Activated CD4-positive, alpha-beta memory T cell treated with anti-CD3 and anti-CD28 coated beads, Interleukin-2, amount 10 ng/mL, durations not matched to agents 7 days and 5 days (primary cell): ENCODE data around the gene DAGLB. TPM values are rescaled to one million over a fixed set of nuclear protein-coding genes. Genes with fewer than 3 reads are reported as not detected.

Experiments
- CTCF ChIA-PET: fragments of 350-600 bp; sonication (Branson Sonifier 250); formaldehyde crosslinking; loops from one replicate; lab custom pipeline; 2021; ENCODE audit warnings: antibody characterized with exemption, inconsistent platforms; lab: Charles Lee
- POLR2A ChIA-PET: fragments of 350-600 bp; sonication (Branson Sonifier 250); formaldehyde crosslinking; loops from one replicate; lab custom pipeline; 2021; ENCODE audit warnings: antibody characterized with exemption; lab: Charles Lee
- DNase-seq: peaks from one replicate; pipeline ENCODE4 v3.0.0-alpha.2; 2020
- H3K27ac Mint-ChIP-seq: one replicate; pipeline ENCODE4 v1.8.0; 2021; ENCODE audit warnings: mild to moderate bottlenecking, mixed read lengths
- H3K27me3 Mint-ChIP-seq: one replicate; pipeline ENCODE4 v1.8.0; 2021; ENCODE audit warnings: mixed read lengths
- H3K36me3 Mint-ChIP-seq: one replicate; pipeline ENCODE4 v1.8.0; 2021; ENCODE audit warnings: low read depth, mixed read lengths
- H3K4me1 Mint-ChIP-seq: one replicate; pipeline ENCODE4 v1.8.0; 2021; ENCODE audit warnings: mixed read lengths
- H3K4me3 Mint-ChIP-seq: one replicate; pipeline ENCODE4 v1.8.0; 2021; ENCODE audit warnings: mild to moderate bottlenecking, mixed read lengths
- H3K9me3 Mint-ChIP-seq: one replicate; pipeline ENCODE4 v1.8.0; 2021; ENCODE audit warnings: mixed read lengths
- total RNA-seq, 2 experiments: library from RNA; stranded (reverse); gene quantifications; one replicate each; pipeline ENCODE4 v1.2.3, GENCODE V29; 2021

Gene DAGLB, protein sequence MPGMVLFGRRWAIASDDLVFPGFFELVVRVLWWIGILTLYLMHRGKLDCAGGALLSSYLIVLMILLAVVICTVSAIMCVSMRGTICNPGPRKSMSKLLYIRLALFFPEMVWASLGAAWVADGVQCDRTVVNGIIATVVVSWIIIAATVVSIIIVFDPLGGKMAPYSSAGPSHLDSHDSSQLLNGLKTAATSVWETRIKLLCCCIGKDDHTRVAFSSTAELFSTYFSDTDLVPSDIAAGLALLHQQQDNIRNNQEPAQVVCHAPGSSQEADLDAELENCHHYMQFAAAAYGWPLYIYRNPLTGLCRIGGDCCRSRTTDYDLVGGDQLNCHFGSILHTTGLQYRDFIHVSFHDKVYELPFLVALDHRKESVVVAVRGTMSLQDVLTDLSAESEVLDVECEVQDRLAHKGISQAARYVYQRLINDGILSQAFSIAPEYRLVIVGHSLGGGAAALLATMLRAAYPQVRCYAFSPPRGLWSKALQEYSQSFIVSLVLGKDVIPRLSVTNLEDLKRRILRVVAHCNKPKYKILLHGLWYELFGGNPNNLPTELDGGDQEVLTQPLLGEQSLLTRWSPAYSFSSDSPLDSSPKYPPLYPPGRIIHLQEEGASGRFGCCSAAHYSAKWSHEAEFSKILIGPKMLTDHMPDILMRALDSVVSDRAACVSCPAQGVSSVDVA
- total RNA-seq: 10 to 100 TPM; 15.7 to 16.5 TPM

DNA sequence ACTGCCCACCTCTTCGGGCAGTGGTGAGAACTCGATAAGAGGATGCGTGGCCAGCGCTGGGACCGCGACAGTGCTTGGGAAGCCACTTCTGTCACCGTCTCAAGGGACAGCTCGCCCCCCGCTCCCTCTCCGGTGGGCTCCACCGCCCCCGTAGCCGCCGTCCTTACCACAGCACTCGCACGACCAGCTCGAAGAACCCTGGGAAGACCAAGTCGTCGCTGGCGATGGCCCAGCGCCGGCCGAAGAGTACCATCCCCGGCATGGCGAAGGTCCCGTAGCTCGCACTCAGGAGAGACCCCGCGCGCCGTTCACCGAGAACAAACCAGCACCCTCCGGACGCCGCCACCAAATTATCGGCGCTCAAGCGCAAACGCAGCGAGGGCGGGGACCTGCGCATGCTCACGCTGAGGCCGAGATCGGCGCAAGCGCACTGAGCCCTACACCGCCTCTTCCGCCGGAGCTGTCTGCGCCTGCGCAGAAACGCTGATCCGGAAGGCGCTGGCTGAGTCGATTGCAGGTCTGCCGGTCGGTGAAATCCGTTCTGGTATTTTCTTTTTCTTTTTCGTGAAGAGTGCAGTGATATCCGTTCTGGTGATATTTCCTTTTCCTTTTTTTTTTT, at the start of gene DAGLB:
Gene DAGLB (minus strand): TSS at position 374 of the 619 bp plus-strand sequence. CDS start 112 bp downstream, at position 262.
- Mint-ChIP-seq H3K4me3 (peak within 1 kb of the TSS; percentile 88), H3K36me3 (peaks cover 29% of the 10 kb centered on the region), H3K27ac (peak within 1 kb of the TSS; percentile 92), H3K4me1 (peaks cover 31% of the 10 kb centered on the region), H3K9me3 (no peaks in the 10 kb centered on the region), H3K27me3 (no peaks in the 10 kb centered on the region)
- DNase-seq: peak; percentile 96
- ChIA-PET POLR2A (interaction anchor here (0.6 to 2.8 kb wide), 9 partner anchors 10 to 624 kb away, joined by 3 to 39 read pairs (median 4); partner anchors contain the start of genes AIMP2 and PMS2), CTCF (interaction anchor here (0.6 to 1.6 kb wide), 13 partner anchors 10 to 330 kb away, joined by 3 to 15 read pairs (median 3); no protein-coding TSS in a partner anchor)

- no peaks in the 10 kb centered on the region for H3K36me3 Mint-ChIP-seq
- H3K4me3 Mint-ChIP-seq: no peak overlapping the region
- no peak for DNase-seq
- no peaks in the 10 kb centered on the region for H3K4me1 Mint-ChIP-seq
- H3K27ac Mint-ChIP-seq: no peak overlapping the region
- H3K9me3 Mint-ChIP-seq: no peaks in the 10 kb centered on the region
- H3K27me3 Mint-ChIP-seq: no peaks in the 10 kb centered on the region
- CTCF ChIA-PET: no interaction called here
- POLR2A ChIA-PET: no interaction called here
Observed at GRCh38 chr7:6497637-6497905, 49.8 kb upstream of the DAGLB start.

GRCh38 chr7:6496842-6497636, 49.3 kb upstream of the DAGLB start:
- Mint-ChIP-seq H3K27me3 (no peaks in the 10 kb centered on the region), H3K4me1 (no peaks in the 10 kb centered on the region), H3K4me3 (no peak overlapping the region), H3K36me3 (no peaks in the 10 kb centered on the region), H3K9me3 (no peaks in the 10 kb centered on the region), H3K27ac (no peak overlapping the region)
- ChIA-PET POLR2A (no interaction called here), CTCF (interaction anchor here (1.8 kb wide), 1 partner anchor 19 kb away, joined by 6 read pairs; no protein-coding TSS in a partner anchor)
- no peak for DNase-seq

GRCh38 chr7:6495597-6496262, 48.0 kb upstream of the DAGLB start:
- Mint-ChIP-seq H3K27ac (no peak overlapping the region), H3K9me3 (no peaks in the 10 kb centered on the region), H3K27me3 (peaks cover 6% of the 10 kb centered on the region), H3K4me1 (no peaks in the 10 kb centered on the region), H3K36me3 (no peaks in the 10 kb centered on the region), H3K4me3 (no peak overlapping the region)
- no peak for DNase-seq
- CTCF ChIA-PET: interaction anchor here (1.8 kb wide), 1 partner anchor 20 kb away, joined by 6 read pairs; no protein-coding TSS in a partner anchor
- POLR2A ChIA-PET: no interaction called here

DNA sequence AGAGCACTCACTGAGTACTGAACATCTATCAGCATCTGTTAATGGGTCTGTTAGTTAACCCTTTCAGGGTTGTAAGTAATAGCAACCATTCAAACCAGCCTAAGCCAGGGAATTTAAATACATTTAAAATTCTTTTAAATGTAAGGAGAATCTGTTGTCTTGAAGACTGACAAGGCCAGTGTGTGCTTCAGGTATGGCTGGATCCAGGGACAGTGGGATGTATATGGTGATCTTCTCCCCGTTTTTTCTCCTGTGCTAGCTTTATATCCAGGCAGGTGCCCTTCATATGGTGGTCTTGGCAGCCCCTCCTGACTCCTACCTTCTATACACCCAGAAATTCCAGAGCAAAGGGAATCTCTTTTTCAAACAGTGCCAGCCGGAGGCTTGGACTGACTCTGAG, 46.6 kb upstream of the DAGLB start:
- ChIA-PET POLR2A (no interaction called here), CTCF (no interaction called here)
- DNase-seq: no peak
- Mint-ChIP-seq H3K4me3 (no peak overlapping the region), H3K36me3 (no peaks in the 10 kb centered on the region), H3K27me3 (peaks cover 7% of the 10 kb centered on the region), H3K27ac (no peak overlapping the region), H3K4me1 (no peaks in the 10 kb centered on the region), H3K9me3 (peaks cover 2% of the 10 kb centered on the region)

DNA sequence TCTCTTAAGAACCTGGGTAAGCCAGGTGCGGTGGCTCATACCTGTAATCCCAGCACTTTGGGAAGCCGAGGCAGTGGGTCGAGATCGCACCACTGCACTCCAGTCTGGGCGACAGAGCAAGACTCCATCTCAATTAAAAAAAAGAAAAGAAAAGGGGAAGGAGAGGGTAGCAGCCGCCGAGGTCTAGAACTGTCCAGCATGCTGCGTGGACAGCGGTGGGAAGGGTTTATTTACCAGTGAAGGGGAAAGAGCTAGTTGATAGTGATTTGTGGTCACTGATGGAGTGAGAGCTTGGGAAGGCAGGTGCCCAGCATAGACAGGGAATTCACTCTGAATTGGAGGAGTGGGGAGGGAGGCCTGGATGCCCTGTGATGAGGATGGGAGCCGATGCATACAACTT, 43.4 kb upstream of the DAGLB start:
- POLR2A ChIA-PET: no interaction called here
- H3K27me3 Mint-ChIP-seq: peaks cover 7% of the 10 kb centered on the region
- no peaks in the 10 kb centered on the region for H3K36me3 Mint-ChIP-seq
- no peak overlapping the region for H3K27ac Mint-ChIP-seq
- H3K4me3 Mint-ChIP-seq: no peak overlapping the region
- no peaks in the 10 kb centered on the region for H3K4me1 Mint-ChIP-seq
- no peak for DNase-seq
- CTCF ChIA-PET: no interaction called here
- H3K9me3 Mint-ChIP-seq: peaks cover 2% of the 10 kb centered on the region

- peaks cover 7% of the 10 kb centered on the region for H3K27me3 Mint-ChIP-seq
- no peak overlapping the region for H3K27ac Mint-ChIP-seq
- H3K4me3 Mint-ChIP-seq: no peak overlapping the region
- no peaks in the 10 kb centered on the region for H3K36me3 Mint-ChIP-seq
- DNase-seq: no peak
- ChIA-PET CTCF (interaction anchor here (0.9 kb wide), 1 partner anchor 9 kb away, joined by 3 read pairs; no protein-coding TSS in a partner anchor), POLR2A (no interaction called here)
- peaks cover 2% of the 10 kb centered on the region for H3K9me3 Mint-ChIP-seq
- H3K4me1 Mint-ChIP-seq: peaks cover 3% of the 10 kb centered on the region
Observed at GRCh38 chr7:6489612-6490011, 41.9 kb upstream of the DAGLB start.

DNA sequence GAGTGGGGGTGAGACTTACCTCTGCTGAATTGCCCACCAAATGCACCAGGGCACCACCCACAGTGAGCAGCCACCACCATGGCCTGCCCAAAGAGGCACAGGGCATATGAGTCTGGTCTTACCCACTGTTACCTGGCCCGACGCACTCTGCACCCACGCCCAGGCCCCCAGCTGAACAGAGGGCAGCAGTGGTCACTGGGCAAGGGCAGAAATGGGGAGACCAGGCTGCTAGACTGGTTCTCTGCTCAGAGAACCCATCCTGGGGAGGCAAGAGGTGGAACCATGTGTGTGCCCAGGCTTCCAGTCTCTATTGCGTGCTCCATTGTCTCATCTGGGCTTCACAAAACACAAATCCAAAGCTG, 39.4 kb upstream of the DAGLB start:
- Mint-ChIP-seq H3K4me1 (peaks cover 16% of the 10 kb centered on the region), H3K4me3 (no peak overlapping the region), H3K9me3 (peaks cover 2% of the 10 kb centered on the region), H3K36me3 (peaks cover 7% of the 10 kb centered on the region), H3K27me3 (peaks cover 7% of the 10 kb centered on the region), H3K27ac (no peak overlapping the region)
- no peak for DNase-seq
- ChIA-PET CTCF (no interaction called here), POLR2A (no interaction called here)

GRCh38 chr7:6486438-6487183, 38.9 kb upstream of the DAGLB start:
- POLR2A ChIA-PET: no interaction called here
- no peak for DNase-seq
- peaks cover 9% of the 10 kb centered on the region for H3K36me3 Mint-ChIP-seq
- peaks cover 20% of the 10 kb centered on the region for H3K4me1 Mint-ChIP-seq
- no peak overlapping the region for H3K4me3 Mint-ChIP-seq
- H3K27me3 Mint-ChIP-seq: peaks cover 7% of the 10 kb centered on the region
- H3K27ac Mint-ChIP-seq: no peak overlapping the region
- CTCF ChIA-PET: no interaction called here
- peaks cover 2% of the 10 kb centered on the region for H3K9me3 Mint-ChIP-seq

DNA sequence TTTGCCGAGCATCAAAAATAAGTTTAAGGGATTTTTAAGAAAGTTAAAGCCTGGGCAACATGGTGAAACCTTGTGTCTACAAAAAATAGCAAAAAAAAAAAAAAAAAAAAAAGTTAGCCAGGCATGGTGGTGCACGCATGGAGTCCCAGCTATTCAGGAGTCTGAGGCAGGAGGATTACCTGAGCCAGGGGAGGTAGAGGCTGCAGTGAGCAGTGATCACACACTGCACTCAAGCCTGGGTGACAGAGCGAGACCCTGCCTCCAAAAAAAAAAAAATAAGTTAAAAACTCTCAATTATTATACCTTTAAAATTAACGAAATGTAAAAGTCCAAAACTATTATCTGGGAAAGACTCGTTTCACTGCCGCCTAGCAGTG, 35.0 kb upstream of the DAGLB start:
- DNase-seq: no peak
- Mint-ChIP-seq H3K9me3 (no peaks in the 10 kb centered on the region), H3K36me3 (peaks cover 35% of the 10 kb centered on the region), H3K4me3 (peak overlapping the region; percentile 96), H3K4me1 (peaks cover 55% of the 10 kb centered on the region), H3K27ac (peak overlapping the region; percentile 92), H3K27me3 (no peaks in the 10 kb centered on the region)
- ChIA-PET POLR2A (no interaction called here), CTCF (no interaction called here)

DNA sequence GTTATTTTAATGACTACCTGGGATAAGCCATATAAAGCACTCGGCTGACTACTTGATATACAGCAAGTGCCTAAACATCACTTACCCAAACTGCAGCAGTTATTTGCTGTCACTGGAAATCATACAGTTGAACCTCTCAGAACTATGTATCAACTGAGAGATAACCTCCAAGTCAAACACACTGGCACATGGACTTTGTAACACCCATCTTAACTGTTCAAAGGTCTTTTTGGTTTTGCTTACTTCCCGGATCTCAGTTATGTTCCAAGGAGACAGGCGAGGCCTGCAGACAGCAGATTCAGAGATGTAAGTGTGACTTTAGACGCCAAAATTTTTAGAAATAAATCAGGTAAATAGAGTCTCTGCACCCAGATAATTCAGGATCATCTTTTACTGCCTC, 34.6 kb upstream of the DAGLB start:
- H3K4me1 Mint-ChIP-seq: peaks cover 60% of the 10 kb centered on the region
- peaks cover 39% of the 10 kb centered on the region for H3K36me3 Mint-ChIP-seq
- H3K4me3 Mint-ChIP-seq: peak overlapping the region; percentile 96
- no peak for DNase-seq
- POLR2A ChIA-PET: no interaction called here
- CTCF ChIA-PET: no interaction called here
- H3K27me3 Mint-ChIP-seq: no peaks in the 10 kb centered on the region
- H3K9me3 Mint-ChIP-seq: no peaks in the 10 kb centered on the region
- peak overlapping the region; percentile 56 for H3K27ac Mint-ChIP-seq

- DNase-seq: no peak
- H3K4me1 Mint-ChIP-seq: peaks cover 67% of the 10 kb centered on the region
- H3K27me3 Mint-ChIP-seq: no peaks in the 10 kb centered on the region
- H3K36me3 Mint-ChIP-seq: peaks cover 46% of the 10 kb centered on the region
- peak overlapping the region; percentile 34 for H3K4me3 Mint-ChIP-seq
- H3K27ac Mint-ChIP-seq: no peak overlapping the region
- ChIA-PET POLR2A (no interaction called here), CTCF (no interaction called here)
- H3K9me3 Mint-ChIP-seq: no peaks in the 10 kb centered on the region
Observed at GRCh38 chr7:6481445-6481844, 33.7 kb upstream of the DAGLB start.
